Epithelial cell of esophagus (primary cell): ENCODE measurements around the gene HECTD4.

Experiments used
- DNase-seq: peaks from one replicate; pipeline ENCODE4 v3.0.0; 2010; ENCODE audit warnings: low read depth
- H3K4me3 ChIP-seq: 2 replicates; pipeline ENCODE4 v1.5.1; 2011; ENCODE audit warnings: mild to moderate bottlenecking, low read length, control low read depth
- TF ChIP-seq, protein P1 (sequence below): IDR thresholded peaks from 2 replicates; pipeline ENCODE4 v1.5.1; 2011; ENCODE audit warnings: low read depth, mild to moderate bottlenecking, low read length, control low read depth, inconsistent platforms; ENCODE audit not compliant: insufficient read depth; ENCODE audit errors: missing control alignments

HECTD4 gene

DNA sequence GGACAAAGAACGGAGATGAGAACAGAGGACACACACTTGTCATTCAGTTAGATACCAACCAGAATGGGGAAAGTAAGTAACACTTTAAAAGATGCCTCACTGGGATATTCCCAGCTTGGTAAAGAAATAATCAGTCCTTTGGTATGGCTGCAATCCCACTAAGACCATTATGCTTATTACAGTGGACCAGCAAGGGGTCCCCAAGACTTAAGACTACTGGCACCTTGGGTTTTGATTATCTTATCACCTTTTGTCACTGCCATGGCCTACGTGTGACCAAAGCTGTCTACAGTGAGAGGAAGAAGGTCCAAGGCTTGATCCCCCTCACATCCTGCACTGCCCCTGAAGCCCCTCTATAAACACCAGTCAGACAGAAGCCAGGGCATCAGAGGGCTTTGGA is 191.0 kb downstream of the HECTD4 start:
- H3K4me3 ChIP-seq = no peak overlapping the region
- DNase-seq = no peak
- TF ChIP-seq, protein P1, sequence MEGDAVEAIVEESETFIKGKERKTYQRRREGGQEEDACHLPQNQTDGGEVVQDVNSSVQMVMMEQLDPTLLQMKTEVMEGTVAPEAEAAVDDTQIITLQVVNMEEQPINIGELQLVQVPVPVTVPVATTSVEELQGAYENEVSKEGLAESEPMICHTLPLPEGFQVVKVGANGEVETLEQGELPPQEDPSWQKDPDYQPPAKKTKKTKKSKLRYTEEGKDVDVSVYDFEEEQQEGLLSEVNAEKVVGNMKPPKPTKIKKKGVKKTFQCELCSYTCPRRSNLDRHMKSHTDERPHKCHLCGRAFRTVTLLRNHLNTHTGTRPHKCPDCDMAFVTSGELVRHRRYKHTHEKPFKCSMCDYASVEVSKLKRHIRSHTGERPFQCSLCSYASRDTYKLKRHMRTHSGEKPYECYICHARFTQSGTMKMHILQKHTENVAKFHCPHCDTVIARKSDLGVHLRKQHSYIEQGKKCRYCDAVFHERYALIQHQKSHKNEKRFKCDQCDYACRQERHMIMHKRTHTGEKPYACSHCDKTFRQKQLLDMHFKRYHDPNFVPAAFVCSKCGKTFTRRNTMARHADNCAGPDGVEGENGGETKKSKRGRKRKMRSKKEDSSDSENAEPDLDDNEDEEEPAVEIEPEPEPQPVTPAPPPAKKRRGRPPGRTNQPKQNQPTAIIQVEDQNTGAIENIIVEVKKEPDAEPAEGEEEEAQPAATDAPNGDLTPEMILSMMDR = no peak

DNA sequence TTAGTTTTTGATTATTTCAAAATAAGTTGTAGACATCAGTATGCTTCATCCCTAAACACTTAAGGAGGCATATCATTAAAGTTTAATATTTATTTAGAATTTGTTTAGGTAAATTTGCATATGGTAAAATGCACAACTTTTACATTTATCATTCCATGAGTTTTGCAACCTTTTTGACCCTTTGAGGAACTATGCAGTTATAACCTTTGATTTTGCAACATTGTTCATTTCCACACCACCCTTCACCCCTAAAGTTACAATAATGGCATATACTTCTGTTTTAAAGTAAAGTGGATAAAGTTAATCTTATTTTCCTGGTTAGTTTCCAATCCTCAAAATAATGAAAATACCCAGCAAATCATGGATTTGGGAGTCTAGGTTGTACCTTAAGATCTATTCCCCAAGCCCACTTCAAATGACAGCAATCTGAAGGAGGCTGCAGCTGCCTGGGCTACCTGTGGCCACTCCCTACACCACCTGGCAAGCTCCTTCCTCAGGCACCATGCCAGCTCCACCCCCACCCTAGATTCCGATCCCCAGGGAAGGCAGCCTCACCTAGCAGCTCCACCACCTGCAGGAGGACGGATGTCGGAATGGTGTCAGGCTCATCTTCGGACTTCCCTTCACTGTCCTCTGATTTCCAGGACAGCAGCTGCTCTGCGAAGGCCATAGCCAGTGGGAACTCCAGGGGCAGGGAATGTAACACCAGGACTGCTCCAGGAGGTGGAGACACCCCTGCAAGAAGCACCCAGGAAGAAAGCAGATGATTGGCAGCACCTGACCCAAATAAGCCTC is 191.8 kb downstream of the HECTD4 start:
- no peak overlapping the region for H3K4me3 ChIP-seq
- TF ChIP-seq, protein P1 = peak; percentile 36
- peak; percentile 84 for DNase-seq

DNA sequence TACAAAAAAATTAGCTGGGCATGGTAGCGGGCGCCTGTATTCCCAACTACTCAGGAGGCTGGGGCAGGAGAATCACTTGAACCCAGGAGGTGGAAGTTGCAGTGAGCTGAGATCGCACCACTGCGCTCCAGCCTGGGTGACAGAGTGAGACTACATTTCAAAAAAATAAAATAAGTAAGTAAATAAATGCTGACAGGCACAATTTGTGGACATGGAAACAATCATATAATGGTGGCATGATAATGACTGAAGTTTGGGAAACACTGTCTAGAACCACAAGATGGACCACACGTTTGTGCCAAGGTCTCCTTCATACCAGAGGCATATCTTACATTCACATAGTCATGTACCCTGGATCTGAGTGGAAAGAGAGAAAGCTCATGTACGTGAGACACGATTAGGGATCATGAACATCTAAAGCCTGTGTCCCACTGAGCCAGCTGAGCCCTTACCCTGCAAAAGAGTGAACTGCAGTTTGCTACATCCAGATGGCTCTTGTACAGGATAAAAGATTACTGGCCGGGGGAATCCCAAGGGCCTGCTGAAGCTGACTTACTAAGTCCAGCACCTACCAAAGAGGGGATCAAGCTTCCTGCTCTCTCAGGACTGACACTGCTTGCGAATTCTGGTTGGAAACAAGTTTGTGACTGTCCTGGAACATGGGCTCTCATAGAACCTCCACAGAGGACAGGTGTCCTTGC is 194.0 kb downstream of the HECTD4 start:
- DNase-seq = no peak
- no peak overlapping the region for H3K4me3 ChIP-seq
- TF ChIP-seq, protein P1 = no peak

DNA sequence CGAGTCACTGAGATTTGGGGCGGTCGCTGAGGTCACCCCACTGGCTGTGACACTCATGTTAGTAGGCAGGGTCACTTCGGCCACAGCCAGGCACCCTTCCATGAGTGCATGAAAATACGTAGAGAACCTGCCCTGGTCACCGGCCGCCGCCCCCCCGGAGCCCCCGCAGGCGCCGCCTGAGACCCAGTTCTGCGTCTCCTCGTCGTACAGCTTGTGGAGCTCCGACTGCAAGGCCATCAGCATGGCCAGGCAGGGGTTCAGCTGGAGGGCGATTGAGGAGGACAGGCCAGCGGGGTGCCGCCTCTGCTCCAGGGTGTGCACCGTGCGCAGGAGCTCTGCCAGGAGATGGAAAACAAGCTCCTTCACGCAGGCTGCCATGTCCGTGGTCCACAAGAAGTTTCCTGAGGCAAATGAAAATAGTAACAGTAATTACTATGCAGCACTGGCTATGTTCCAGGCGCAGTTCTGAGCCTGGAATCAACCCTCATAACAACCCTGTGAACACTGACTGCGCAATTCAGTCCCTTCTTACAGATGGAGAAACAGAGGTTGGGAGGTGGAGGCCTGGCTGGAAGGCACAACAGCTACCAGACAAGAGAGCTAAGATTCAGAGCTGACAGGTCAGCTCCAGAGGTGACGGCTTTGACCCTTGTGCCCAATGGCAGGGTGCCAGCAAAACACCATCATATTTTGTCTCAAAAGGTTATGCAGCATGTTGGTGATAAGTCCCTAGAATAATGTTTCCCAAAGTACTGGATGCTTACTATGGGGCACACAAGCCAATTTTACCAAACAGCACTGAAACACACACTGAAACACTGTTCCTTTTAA is 196.9 kb downstream of the HECTD4 start:
- no peak for DNase-seq
- TF ChIP-seq, protein P1 = no peak
- H3K4me3 ChIP-seq = no peak overlapping the region

DNA sequence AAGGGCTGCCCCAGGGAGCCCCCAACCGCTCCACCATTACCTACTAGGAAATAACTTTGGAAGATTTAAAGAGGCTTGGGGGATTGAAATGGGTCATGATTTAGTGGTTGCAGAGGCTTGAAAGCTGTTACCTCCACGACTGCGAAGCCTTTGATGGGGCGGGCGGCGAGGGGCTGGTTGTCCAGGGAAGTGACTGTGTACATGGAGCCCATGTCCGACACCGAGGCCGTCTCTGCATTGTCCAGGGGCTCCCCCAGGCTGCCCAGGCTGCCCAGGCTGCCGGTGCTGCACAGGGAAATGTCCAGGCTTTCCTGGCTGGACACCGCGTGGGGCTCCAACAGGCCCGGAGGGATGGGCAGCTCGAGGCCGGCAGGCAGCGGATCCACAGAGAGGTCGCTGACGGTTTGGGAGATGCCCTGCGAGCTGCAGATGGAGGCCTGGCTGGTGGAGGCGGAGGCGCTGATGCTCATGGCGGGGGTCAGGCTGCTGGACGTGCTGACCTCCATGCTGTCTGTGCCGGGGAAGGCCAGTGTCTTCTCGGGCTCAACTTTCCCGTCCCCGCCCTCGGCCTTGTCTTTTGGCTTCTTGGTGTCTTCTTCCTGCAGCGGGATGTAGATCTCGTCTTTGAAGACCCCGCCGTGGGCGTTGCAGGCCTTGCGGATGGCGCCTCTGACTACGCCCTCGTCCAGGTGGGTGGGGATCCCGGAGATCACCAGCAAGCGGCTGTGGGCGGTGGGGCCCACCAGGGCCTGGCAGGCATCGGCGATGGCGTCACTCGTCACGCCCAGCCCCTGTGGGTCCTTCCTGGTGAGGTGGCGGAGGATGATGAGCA is 198.0 kb downstream of the HECTD4 start:
- DNase-seq = no peak
- TF ChIP-seq, protein P1 = no peak
- no peak overlapping the region for H3K4me3 ChIP-seq

DNA sequence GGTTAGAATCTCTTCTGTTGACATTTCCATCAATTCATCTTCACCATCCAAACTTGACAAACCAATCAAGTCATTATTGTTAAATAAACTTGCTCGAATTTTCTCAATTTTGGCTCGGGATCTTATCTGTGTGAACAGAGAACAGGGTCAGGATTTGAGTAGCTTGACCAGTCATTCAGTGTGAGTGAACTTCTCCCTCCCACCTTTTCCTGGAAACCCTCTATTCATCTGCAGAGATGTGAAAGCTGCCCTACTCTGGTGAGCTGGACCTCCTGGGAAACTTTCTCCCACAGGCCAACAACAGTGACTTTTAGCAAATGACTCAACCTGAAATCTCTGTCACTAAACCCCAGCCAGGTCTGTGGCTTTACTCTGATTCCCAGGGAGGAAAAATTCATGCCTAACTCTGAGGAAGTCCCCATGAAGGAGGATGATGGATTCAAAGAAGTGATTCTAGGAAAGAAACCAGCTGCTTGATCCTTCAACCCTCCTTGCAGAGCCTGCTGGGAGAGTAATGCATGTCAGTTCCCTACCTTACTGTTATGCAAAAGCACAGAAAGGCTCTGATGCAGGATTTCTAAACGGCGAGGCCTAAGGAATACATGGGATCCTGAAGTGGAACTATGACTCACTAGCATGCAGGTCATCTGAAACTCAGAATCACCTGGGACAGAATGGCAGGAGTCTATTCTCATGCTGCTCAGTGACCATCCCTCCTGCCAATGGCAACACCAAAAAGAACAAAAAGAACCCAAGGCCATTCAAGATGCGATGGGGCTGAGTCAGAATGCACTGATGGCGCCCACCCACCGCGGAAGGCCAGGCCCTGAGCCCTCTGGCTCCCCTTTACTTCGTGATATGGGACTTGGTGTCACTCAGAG is 198.8 kb downstream of the HECTD4 start:
- TF ChIP-seq, protein P1 = no peak
- H3K4me3 ChIP-seq = no peak overlapping the region
- peak; percentile 46 for DNase-seq
